CD14-positive monocyte (primary cell): ENCODE data around the gene SULT1C2. TPM values are rescaled to one million over a fixed set of nuclear protein-coding genes. Genes with fewer than 3 reads are reported as not detected.

Experiments used
- DNase-seq, 3 donors: peaks; one replicate each; pipeline ENCODE4 v3.0.0-alpha.2; 2011 to 2022
- H2AFZ ChIP-seq: 2 replicates; pipeline ENCODE4 v1.6.0; 2012; ENCODE audit warnings: mild to moderate bottlenecking, low read depth, low read length, inconsistent platforms; ENCODE audit not compliant: insufficient read depth, poor library complexity, severe bottlenecking
- H3K27ac ChIP-seq, 2 donors: 1 replicate in 1 of 2; 2 replicates in 1 of 2; pipeline ENCODE4 v1.5.1; 2012 to 2013; ENCODE audit warnings: low read length in 2 of 2, control low read depth in 1 of 2, inconsistent platforms in 1 of 2, low read depth in 1 of 2, mild to moderate bottlenecking in 1 of 2
- H3K27me3 ChIP-seq, 2 donors: one replicate each; pipeline versions ENCODE4 v1.6.0 to v1.6.1; 2011 to 2013; ENCODE audit warnings: low read length in 2 of 2; ENCODE audit not compliant: control insufficient read depth in 2 of 2, insufficient read depth in 2 of 2
- H3K36me3 ChIP-seq, 2 donors: replicated peaks in 1 of 2; 1 replicate in 1 of 2; 2 replicates in 1 of 2; pipeline versions ENCODE4 v1.5.1 to v1.6.1; 2012 to 2013; ENCODE audit warnings: low read length in 2 of 2, control low read depth in 1 of 2, inconsistent platforms in 1 of 2, mild to moderate bottlenecking in 1 of 2; ENCODE audit not compliant: insufficient read depth in 2 of 2, control insufficient read depth in 1 of 2
- H3K4me1 ChIP-seq, 2 donors: 1 replicate in 1 of 2; 2 replicates in 1 of 2; pipeline versions ENCODE4 v1.5.1 to v1.6.1; 2012 to 2013; ENCODE audit warnings: low read length in 2 of 2, control low read depth in 1 of 2, inconsistent platforms in 1 of 2, mild to moderate bottlenecking in 1 of 2, moderate library complexity in 1 of 2; ENCODE audit not compliant: insufficient read depth in 2 of 2, control insufficient read depth in 1 of 2
- H3K4me2 ChIP-seq: replicated peaks from 2 replicates; pipeline ENCODE3; 2012; ENCODE audit warnings: low read length, moderate library complexity, mild to moderate bottlenecking; ENCODE audit not compliant: poor library complexity, severe bottlenecking; ENCODE audit errors: extremely low read depth
- H3K4me3 ChIP-seq, 3 experiments: fragments of 200-600 bp in 1 of 3; sonication (generic) in 1 of 3; replicated peaks in 1 of 3; 1 replicate in 2 of 3; 2 replicates in 1 of 3; pipeline ENCODE4 v1.5.1; 2011 to 2013; ENCODE audit warnings: low read length in 3 of 3, mild to moderate bottlenecking in 3 of 3, control low read depth in 2 of 3, low read depth in 2 of 3, inconsistent platforms in 1 of 3, moderate library complexity in 1 of 3
- H3K79me2 ChIP-seq: 2 replicates; pipeline ENCODE4 v1.6.0; 2012; ENCODE audit warnings: mild to moderate bottlenecking, control low read depth, inconsistent platforms, low read length, moderate library complexity; ENCODE audit not compliant: insufficient read depth
- H3K9ac ChIP-seq: 2 replicates; pipeline ENCODE4 v1.6.0; 2017; ENCODE audit warnings: low read length, mild to moderate bottlenecking; ENCODE audit not compliant: insufficient read depth, poor library complexity, severe bottlenecking
- H3K9me3 ChIP-seq, 2 donors: replicated peaks in 1 of 2; 1 replicate in 1 of 2; 2 replicates in 1 of 2; pipeline versions ENCODE4 v1.5.1 to v1.6.1; 2012 to 2013; ENCODE audit warnings: low read length in 2 of 2, control low read depth in 1 of 2; ENCODE audit not compliant: control insufficient read depth in 1 of 2, insufficient read depth in 1 of 2
- H4K20me1 ChIP-seq: 2 replicates; pipeline ENCODE4 v1.6.0; 2012; ENCODE audit warnings: mild to moderate bottlenecking, low read length, control low read depth, moderate library complexity; ENCODE audit not compliant: insufficient read depth
- H3K27ac Mint-ChIP-seq, 7 donors: one replicate each; pipeline ENCODE4 v1.8.0; 2020; ENCODE audit warnings: mild to moderate bottlenecking in 7 of 7, mixed read lengths in 7 of 7, moderate library complexity in 6 of 7, inconsistent platforms in 2 of 7
- H3K27me3 Mint-ChIP-seq, 3 donors: one replicate each; pipeline ENCODE4 v1.8.0; 2021 to 2022; ENCODE audit warnings: low read depth in 3 of 3, mild to moderate bottlenecking in 3 of 3, mixed read lengths in 3 of 3, moderate library complexity in 3 of 3, inconsistent platforms in 1 of 3
- H3K36me3 Mint-ChIP-seq, 2 donors: one replicate each; pipeline ENCODE4 v1.8.0; 2020; ENCODE audit warnings: mixed read lengths in 2 of 2, inconsistent platforms in 1 of 2, mild to moderate bottlenecking in 1 of 2
- H3K4me1 Mint-ChIP-seq: one replicate; pipeline ENCODE4 v1.8.0; 2020; ENCODE audit warnings: mild to moderate bottlenecking, mixed read lengths
- H3K4me3 Mint-ChIP-seq, 2 donors: one replicate each; pipeline ENCODE4 v1.8.0; 2020; ENCODE audit warnings: mild to moderate bottlenecking in 2 of 2, mixed read lengths in 2 of 2, moderate library complexity in 1 of 2
- H3K9me3 Mint-ChIP-seq, 7 donors: one replicate each; pipeline ENCODE4 v1.8.0; 2020 to 2022; ENCODE audit warnings: mixed read lengths in 7 of 7, mild to moderate bottlenecking in 6 of 7, moderate library complexity in 6 of 7, inconsistent platforms in 2 of 7
- WGBS: methylation state at CpG from one replicate; pipeline ENCODE4 v1.1.5; 2013; ENCODE audit warnings: missing lambda C conversion rate; ENCODE audit not compliant: insufficient coverage; 5-methylcytosine and 5-hydroxymethylcytosine counted together
- intact Hi-C, 2 donors: fragments of 100-400 bp; cut with micrococcal nuclease; formaldehyde crosslinking; loops; one replicate each; pipeline versions ENCODE4 v1.15.0 to v1.15.1; 2023
- polyA plus RNA-seq, 3 donors: library from polyadenylated mRNA; depleted of rRNA in 1 of 3; unstranded in 2 of 3; stranded (reverse) in 1 of 3; fragments of 300-500 nt in 2 of 3; fragments of >200 nt in 1 of 3; fragmentation: Illumina TruSeq in 2 of 3; gene quantifications; 1 replicate in 2 of 3; 2 replicates in 1 of 3; pipeline ENCODE4 v1.2.3, GENCODE V29; 2012 to 2021
- TF ChIP-seq, protein P1 (sequence below): fragments of 200-600 bp; IDR thresholded peaks from one replicate; pipeline ENCODE4 v1.8.0; 2022; ENCODE audit warnings: antibody characterized with exemption, mild to moderate bottlenecking

SULT1C2 gene
- polyA plus RNA-seq, 3 donors: not detected

DNA sequence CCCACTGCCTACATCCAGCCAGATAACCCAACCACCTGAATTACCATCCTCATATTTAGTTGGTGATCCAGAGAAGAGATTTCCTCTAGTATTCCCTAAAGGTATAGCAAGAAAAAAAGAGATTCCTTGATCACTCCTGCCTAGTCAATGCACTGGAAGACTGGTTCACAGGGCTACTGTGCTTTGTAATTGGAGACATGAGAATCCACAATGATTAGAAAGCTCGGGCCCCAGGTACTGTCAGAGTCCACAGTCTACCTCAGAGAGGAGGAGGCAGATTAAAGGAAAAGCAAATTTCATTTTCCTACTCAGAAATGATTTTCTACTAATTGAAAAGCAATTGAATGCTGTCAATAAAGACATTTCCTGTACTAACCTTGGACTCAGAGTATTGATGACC lies 26.7 kb upstream of the SULT1C2 start:
- H3K4me1 Mint-ChIP-seq: peaks cover 3% of the 10 kb centered on the region
- no peaks in the 10 kb centered on the region for H3K4me1 ChIP-seq
- H3K27ac Mint-ChIP-seq: no peak overlapping the region
- H3K27me3 Mint-ChIP-seq: no peaks in the 10 kb centered on the region
- no peaks in the 10 kb centered on the region for H3K36me3 Mint-ChIP-seq
- H3K9me3 Mint-ChIP-seq: peaks cover 0 to 1% (median 0%) of the 10 kb centered on the region in 7 donors
- no peak overlapping the region for H3K4me3 ChIP-seq
- DNase-seq: no peak
- no peak overlapping the region for H3K27ac ChIP-seq
- H3K27me3 ChIP-seq: no peaks in the 10 kb centered on the region
- no peak overlapping the region for H3K4me3 Mint-ChIP-seq
- TF ChIP-seq, protein P1, sequence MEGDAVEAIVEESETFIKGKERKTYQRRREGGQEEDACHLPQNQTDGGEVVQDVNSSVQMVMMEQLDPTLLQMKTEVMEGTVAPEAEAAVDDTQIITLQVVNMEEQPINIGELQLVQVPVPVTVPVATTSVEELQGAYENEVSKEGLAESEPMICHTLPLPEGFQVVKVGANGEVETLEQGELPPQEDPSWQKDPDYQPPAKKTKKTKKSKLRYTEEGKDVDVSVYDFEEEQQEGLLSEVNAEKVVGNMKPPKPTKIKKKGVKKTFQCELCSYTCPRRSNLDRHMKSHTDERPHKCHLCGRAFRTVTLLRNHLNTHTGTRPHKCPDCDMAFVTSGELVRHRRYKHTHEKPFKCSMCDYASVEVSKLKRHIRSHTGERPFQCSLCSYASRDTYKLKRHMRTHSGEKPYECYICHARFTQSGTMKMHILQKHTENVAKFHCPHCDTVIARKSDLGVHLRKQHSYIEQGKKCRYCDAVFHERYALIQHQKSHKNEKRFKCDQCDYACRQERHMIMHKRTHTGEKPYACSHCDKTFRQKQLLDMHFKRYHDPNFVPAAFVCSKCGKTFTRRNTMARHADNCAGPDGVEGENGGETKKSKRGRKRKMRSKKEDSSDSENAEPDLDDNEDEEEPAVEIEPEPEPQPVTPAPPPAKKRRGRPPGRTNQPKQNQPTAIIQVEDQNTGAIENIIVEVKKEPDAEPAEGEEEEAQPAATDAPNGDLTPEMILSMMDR: no peak
- no peaks in the 10 kb centered on the region for H4K20me1 ChIP-seq
- H2AFZ ChIP-seq: no peak overlapping the region
- H3K9me3 ChIP-seq: no peaks in the 10 kb centered on the region
- H3K79me2 ChIP-seq: no peaks in the 10 kb centered on the region
- intact Hi-C loops: no loop called here
- H3K36me3 ChIP-seq: no peaks in the 10 kb centered on the region
- H3K4me2 ChIP-seq: no peak overlapping the region
- H3K9ac ChIP-seq: no peak overlapping the region
- WGBS: no CpG with 5 or more reads among the region's 1 CpG

DNA sequence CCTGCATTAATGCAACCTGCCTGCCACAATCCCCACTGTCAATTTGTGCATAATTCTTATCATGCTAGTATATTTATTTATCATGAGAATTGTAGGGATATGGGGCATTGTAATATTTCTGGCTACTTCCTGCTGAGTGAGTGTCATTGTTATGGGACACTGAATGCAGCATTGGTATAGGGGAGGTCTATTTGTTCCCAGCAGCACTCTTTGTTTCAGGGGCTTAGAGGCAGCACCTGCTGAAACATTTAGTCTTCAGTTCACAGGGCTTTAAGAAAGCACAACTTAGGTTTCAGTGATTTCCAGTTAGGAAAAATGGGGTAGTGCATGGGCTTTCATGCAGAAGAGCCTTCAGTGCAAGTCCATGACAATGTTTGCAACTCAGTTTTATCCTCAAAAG lies 25.3 kb upstream of the SULT1C2 start:
- H3K4me3 ChIP-seq: no peak overlapping the region
- H3K27ac ChIP-seq: no peak overlapping the region
- no peaks in the 10 kb centered on the region for H4K20me1 ChIP-seq
- intact Hi-C loops: no loop called here
- H3K4me1 ChIP-seq: no peaks in the 10 kb centered on the region
- H3K27ac Mint-ChIP-seq: no peak overlapping the region
- no peaks in the 10 kb centered on the region for H3K79me2 ChIP-seq
- no peak overlapping the region for H3K4me3 Mint-ChIP-seq
- H3K36me3 Mint-ChIP-seq: no peaks in the 10 kb centered on the region
- H3K4me1 Mint-ChIP-seq: peaks cover 11% of the 10 kb centered on the region
- H3K27me3 ChIP-seq: no peaks in the 10 kb centered on the region
- TF ChIP-seq, protein P1: no peak
- no peak overlapping the region for H2AFZ ChIP-seq
- H3K4me2 ChIP-seq: no peak overlapping the region
- no peak for DNase-seq
- no peaks in the 10 kb centered on the region for H3K36me3 ChIP-seq
- no peak overlapping the region for H3K9ac ChIP-seq
- H3K9me3 ChIP-seq: no peaks in the 10 kb centered on the region
- no peaks in the 10 kb centered on the region for H3K27me3 Mint-ChIP-seq
- peaks cover 0 to 1% (median 0%) of the 10 kb centered on the region in 7 donors for H3K9me3 Mint-ChIP-seq
